ENCODE results near the gene CRTC1.

The CRTC1 gene

GRCh38 chr19:18683109-18683957, at the start of gene CRTC1:
Gene CRTC1 (plus strand): TSS chr19:18683680. CDS start chr19:18683703, 23 bp downstream.
- Histone ChIP-seq H3K9me2 (replicated peaks; ENCODE audit: insufficient read depth, low read length) (no peaks in the 10 kb centered on the region), H4K20me1 (ENCODE audit: insufficient read depth, low read length) (no peaks in the 10 kb centered on the region), H3K4me1 (ENCODE audit: low read length) (peaks cover 13% of the 10 kb centered on the region; the same call in 1 of the 2 replicates), H3K27me3 (replicated peaks; ENCODE audit: insufficient read depth, low read length) (no peaks in the 10 kb centered on the region), H2AFZ (ENCODE audit: low read length) (peak within 1 kb of the TSS; percentile 83), H3K9ac (ENCODE audit: low read length) (peak within 1 kb of the TSS; percentile 70), H3K27ac (ENCODE audit: low read length) (no peak within 1 kb of the TSS), H3K9me3 (replicated peaks; ENCODE audit: insufficient read depth, low read length) (no peaks in the 10 kb centered on the region), H3K79me2 (ENCODE audit: low read length) (peaks cover 35% of the 10 kb centered on the region), H3K4me3 (ENCODE audit: low read length) (peak within 1 kb of the TSS; percentile 82), H3F3A (ENCODE audit: insufficient read depth, low read length) (no peaks in the 10 kb centered on the region), H3K4me2 (ENCODE audit: low read depth, low read length) (peak within 1 kb of the TSS; percentile 99), H3K36me3 (replicated peaks; ENCODE audit: insufficient read depth, low read length) (no peaks in the 10 kb centered on the region)
- DNase-seq, result peak; percentile 89
- TF ChIP-seq CTCF (IDR thresholded peaks at IDR 0.05; ENCODE audit: low read length), result no peak
- TF ChIP-seq EZH2phosphoT487 (IDR thresholded peaks at IDR 0.05; ENCODE audit: low read length), result no peak

- peaks cover 23% of the 10 kb centered on the region for H3K4me1 ChIP-seq (ENCODE audit: low read length)
- H3K27ac ChIP-seq (ENCODE audit: low read length), result no peak overlapping the region
- no peaks in the 10 kb centered on the region for H3K9me3 ChIP-seq (replicated peaks; ENCODE audit: insufficient read depth, low read length)
- TF ChIP-seq EZH2phosphoT487 (IDR thresholded peaks at IDR 0.05; ENCODE audit: low read length), result no peak
- no peak for TF ChIP-seq CTCF (IDR thresholded peaks at IDR 0.05; ENCODE audit: low read length)
- no peak for TF ChIP-seq EZH2 (optimal IDR thresholded peaks at IDR 0.05; ENCODE audit: low read depth, low read length)
- no peak overlapping the region for H3K9ac ChIP-seq (ENCODE audit: low read length)
- H2AFZ ChIP-seq (ENCODE audit: low read length), result no peak overlapping the region
- no peak overlapping the region for H3K4me3 ChIP-seq (ENCODE audit: low read length)
- DNase-seq, result no peak
- no peak overlapping the region for H3K4me2 ChIP-seq (ENCODE audit: low read depth, low read length)
- peaks cover 23% of the 10 kb centered on the region for H3K79me2 ChIP-seq (ENCODE audit: low read length)
- no peaks in the 10 kb centered on the region for H3K36me3 ChIP-seq (replicated peaks; ENCODE audit: insufficient read depth, low read length)
- H3K27me3 ChIP-seq (replicated peaks; ENCODE audit: insufficient read depth, low read length), result no peaks in the 10 kb centered on the region
- no peaks in the 10 kb centered on the region for H3K9me2 ChIP-seq (replicated peaks; ENCODE audit: insufficient read depth, low read length)
- H3F3A ChIP-seq (ENCODE audit: insufficient read depth, low read length), result no peaks in the 10 kb centered on the region
- no peaks in the 10 kb centered on the region for H4K20me1 ChIP-seq (ENCODE audit: insufficient read depth, low read length)
Observed at GRCh38 chr19:18634612-18635297, 48.7 kb upstream of the CRTC1 start.

GRCh38 chr19:18635831-18636182, 47.7 kb upstream of the CRTC1 start:
- H3K79me2 ChIP-seq (ENCODE audit: low read length), result peaks cover 32% of the 10 kb centered on the region
- H4K20me1 ChIP-seq (ENCODE audit: insufficient read depth, low read length), result no peaks in the 10 kb centered on the region
- H3K4me1 ChIP-seq (ENCODE audit: low read length), result peaks cover 23% of the 10 kb centered on the region
- H3K27ac ChIP-seq (ENCODE audit: low read length), result no peak overlapping the region
- no peak overlapping the region for H3K4me2 ChIP-seq (ENCODE audit: low read depth, low read length)
- no peaks in the 10 kb centered on the region for H3K9me3 ChIP-seq (replicated peaks; ENCODE audit: insufficient read depth, low read length)
- H3K27me3 ChIP-seq (replicated peaks; ENCODE audit: insufficient read depth, low read length), result no peaks in the 10 kb centered on the region
- H2AFZ ChIP-seq (ENCODE audit: low read length), result no peak overlapping the region
- H3F3A ChIP-seq (ENCODE audit: insufficient read depth, low read length), result no peaks in the 10 kb centered on the region
- no peak overlapping the region for H3K4me3 ChIP-seq (ENCODE audit: low read length)
- H3K9ac ChIP-seq (ENCODE audit: low read length), result no peak overlapping the region
- TF ChIP-seq EZH2phosphoT487 (IDR thresholded peaks at IDR 0.05; ENCODE audit: low read length) (no peak), EZH2 (optimal IDR thresholded peaks at IDR 0.05; ENCODE audit: low read depth, low read length) (no peak), CTCF (IDR thresholded peaks at IDR 0.05; ENCODE audit: low read length) (no peak)
- DNase-seq, result no peak
- H3K9me2 ChIP-seq (replicated peaks; ENCODE audit: insufficient read depth, low read length), result no peaks in the 10 kb centered on the region
- H3K36me3 ChIP-seq (replicated peaks; ENCODE audit: insufficient read depth, low read length), result no peaks in the 10 kb centered on the region

All from MM.1S (cell line).